OCI-LY3 (cell line): ENCODE results near the gene AKR1C3.

ENCODE experiments used
- EZH2phosphoT487 ChIP-seq: fragments of 200-600 bp; shearing (Covaris generic); IDR thresholded peaks from 2 replicates; pipeline ENCODE4 v1.6.1; 2018; ENCODE audit warnings: antibody characterized with exemption, mixed run types, low read depth
- TF ChIP-seq, protein P1 (sequence below): fragments of 200-600, 300-600 bp; sonication (generic); IDR thresholded peaks from 2 replicates; pipeline ENCODE4 v1.5.1; 2014; ENCODE audit warnings: antibody characterized with exemption, low read length, low read depth

DNA sequence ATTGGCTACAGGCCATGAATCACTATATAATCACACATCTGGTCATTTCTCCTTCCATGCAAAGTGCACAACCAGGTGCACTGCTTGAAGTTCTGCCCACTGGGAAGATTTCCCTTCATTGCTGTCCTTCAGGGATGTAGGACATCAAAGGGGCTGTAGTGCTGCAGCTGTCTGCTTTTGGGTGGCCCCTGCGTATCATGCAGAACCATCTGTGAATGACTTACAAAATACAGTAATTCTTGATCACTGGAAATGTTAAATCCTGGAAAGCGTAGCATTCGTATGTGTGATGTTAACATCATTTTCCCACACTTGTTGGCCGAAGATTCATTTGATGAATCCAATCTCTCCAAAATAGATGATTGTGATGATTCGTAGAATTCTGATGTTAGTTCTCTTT lies 22.4 kb downstream of the AKR1C3 start:
- TF ChIP-seq, protein P1, sequence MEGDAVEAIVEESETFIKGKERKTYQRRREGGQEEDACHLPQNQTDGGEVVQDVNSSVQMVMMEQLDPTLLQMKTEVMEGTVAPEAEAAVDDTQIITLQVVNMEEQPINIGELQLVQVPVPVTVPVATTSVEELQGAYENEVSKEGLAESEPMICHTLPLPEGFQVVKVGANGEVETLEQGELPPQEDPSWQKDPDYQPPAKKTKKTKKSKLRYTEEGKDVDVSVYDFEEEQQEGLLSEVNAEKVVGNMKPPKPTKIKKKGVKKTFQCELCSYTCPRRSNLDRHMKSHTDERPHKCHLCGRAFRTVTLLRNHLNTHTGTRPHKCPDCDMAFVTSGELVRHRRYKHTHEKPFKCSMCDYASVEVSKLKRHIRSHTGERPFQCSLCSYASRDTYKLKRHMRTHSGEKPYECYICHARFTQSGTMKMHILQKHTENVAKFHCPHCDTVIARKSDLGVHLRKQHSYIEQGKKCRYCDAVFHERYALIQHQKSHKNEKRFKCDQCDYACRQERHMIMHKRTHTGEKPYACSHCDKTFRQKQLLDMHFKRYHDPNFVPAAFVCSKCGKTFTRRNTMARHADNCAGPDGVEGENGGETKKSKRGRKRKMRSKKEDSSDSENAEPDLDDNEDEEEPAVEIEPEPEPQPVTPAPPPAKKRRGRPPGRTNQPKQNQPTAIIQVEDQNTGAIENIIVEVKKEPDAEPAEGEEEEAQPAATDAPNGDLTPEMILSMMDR, result no peak
- TF ChIP-seq EZH2phosphoT487, result no peak
